Skeletal muscle satellite cell (primary cell): Measurements from ENCODE around the gene FGD6.
A peak's percentile ranks its signal among the peaks of the same experiment; 100 is the strongest.
"Not testable (repeated sequence)": the region's sequence is repeated elsewhere in the genome, so short reads cannot be mapped to it uniquely, and the experiment has no call there.

ENCODE experiments used
- H3K27me3 ChIP-seq: 2 replicates; pipeline ENCODE4 v1.7.0; 2013; ENCODE audit warnings: low read length; ENCODE audit not compliant: control insufficient read depth, insufficient read depth
- H3K36me3 ChIP-seq: 2 replicates; pipeline ENCODE4 v1.7.0; 2013; ENCODE audit warnings: mild to moderate bottlenecking, control low read depth, low read length; ENCODE audit not compliant: insufficient read depth
- H3K4me1 ChIP-seq: 2 replicates; pipeline ENCODE4 v1.7.0; 2013; ENCODE audit warnings: low read length; ENCODE audit not compliant: control insufficient read depth, insufficient read depth
- H3K4me2 ChIP-seq: 2 replicates; pipeline ENCODE4 v1.7.0; 2013; ENCODE audit warnings: mild to moderate bottlenecking, low read length
- H3K4me3 ChIP-seq: 2 replicates; pipeline ENCODE4 v1.7.0; 2013; ENCODE audit warnings: low read length
- H3K9ac ChIP-seq: 2 replicates; pipeline ENCODE4 v1.7.0; 2013; ENCODE audit warnings: mild to moderate bottlenecking, low read depth, low read length, moderate library complexity
- H3K9me3 ChIP-seq: replicated peaks from 2 replicates; pipeline ENCODE4 v1.7.0; 2013; ENCODE audit warnings: mild to moderate bottlenecking, control low read depth, low read length

Gene FGD6

GRCh38 chr12:95204141-95204866 lies 13.0 kb downstream of the FGD6 start:
- Histone ChIP-seq H3K27me3 (no peaks in the 10 kb centered on the region), H3K4me2 (peak overlapping the region; percentile 7), H3K4me3 (no peak overlapping the region), H3K9ac (no peak overlapping the region), H3K4me1 (peaks cover 52% of the 10 kb centered on the region), H3K9me3 (no peaks in the 10 kb centered on the region), H3K36me3 (no peaks in the 10 kb centered on the region)

- peaks cover 52% of the 10 kb centered on the region for H3K4me1 ChIP-seq
- H3K27me3 ChIP-seq: no peaks in the 10 kb centered on the region
- H3K9me3 ChIP-seq: no peaks in the 10 kb centered on the region
- no peak overlapping the region for H3K4me3 ChIP-seq
- no peak overlapping the region for H3K4me2 ChIP-seq
- no peaks in the 10 kb centered on the region for H3K36me3 ChIP-seq
- no peak overlapping the region for H3K9ac ChIP-seq
These were observed 13.7 kb downstream of the FGD6 start for GRCh38 chr12:95203487-95204030.

- Histone ChIP-seq H3K27me3 (no peaks in the 10 kb centered on the region), H3K9me3 (no peaks in the 10 kb centered on the region), H3K4me1 (peaks cover 52% of the 10 kb centered on the region), H3K36me3 (no peaks in the 10 kb centered on the region), H3K4me2 (no peak overlapping the region), H3K4me3 (no peak overlapping the region), H3K9ac (no peak overlapping the region)
These were observed 14.4 kb downstream of the FGD6 start for GRCh38 chr12:95202691-95203486.

- Histone ChIP-seq H3K4me1 (peaks cover 52% of the 10 kb centered on the region), H3K9ac (no peak overlapping the region), H3K36me3 (no peaks in the 10 kb centered on the region), H3K9me3 (no peaks in the 10 kb centered on the region), H3K27me3 (no peaks in the 10 kb centered on the region), H3K4me2 (peak overlapping the region; percentile 44), H3K4me3 (no peak overlapping the region)
These were observed 16.1 kb downstream of the FGD6 start for GRCh38 chr12:95201056-95201670.

GRCh38 chr12:95200128-95200894 lies 17.0 kb downstream of the FGD6 start:
- Histone ChIP-seq H3K36me3 (no peaks in the 10 kb centered on the region), H3K4me1 (peaks cover 44% of the 10 kb centered on the region), H3K9me3 (no peaks in the 10 kb centered on the region), H3K9ac (no peak overlapping the region), H3K27me3 (no peaks in the 10 kb centered on the region), H3K4me3 (no peak overlapping the region), H3K4me2 (no peak overlapping the region)

GRCh38 chr12:95198914-95199313 lies 18.4 kb downstream of the FGD6 start:
- Histone ChIP-seq H3K27me3 (no peaks in the 10 kb centered on the region), H3K9ac (no peak overlapping the region), H3K4me1 (peaks cover 31% of the 10 kb centered on the region), H3K36me3 (no peaks in the 10 kb centered on the region), H3K4me3 (no peak overlapping the region), H3K9me3 (no peaks in the 10 kb centered on the region), H3K4me2 (no peak overlapping the region)

GRCh38 chr12:95197636-95198035 lies 19.6 kb downstream of the FGD6 start:
- H3K36me3 ChIP-seq: no peaks in the 10 kb centered on the region
- H3K4me1 ChIP-seq: peaks cover 18% of the 10 kb centered on the region
- no peak overlapping the region for H3K4me2 ChIP-seq
- no peaks in the 10 kb centered on the region for H3K9me3 ChIP-seq
- H3K9ac ChIP-seq: no peak overlapping the region
- H3K4me3 ChIP-seq: no peak overlapping the region
- H3K27me3 ChIP-seq: no peaks in the 10 kb centered on the region

- H3K9ac ChIP-seq, H3K27me3 ChIP-seq, H3K36me3 ChIP-seq, H3K9me3 ChIP-seq, H3K4me2 ChIP-seq, H3K4me3 ChIP-seq: not testable (repeated sequence)
- H3K4me1 ChIP-seq: peaks cover 17% of the 10 kb centered on the region
These were observed 20.2 kb downstream of the FGD6 start for GRCh38 chr12:95196875-95197569.

GRCh38 chr12:95195122-95195521 lies 22.1 kb downstream of the FGD6 start:
- H3K4me2 ChIP-seq: no peak overlapping the region
- H3K4me3 ChIP-seq: no peak overlapping the region
- no peak overlapping the region for H3K9ac ChIP-seq
- no peaks in the 10 kb centered on the region for H3K4me1 ChIP-seq
- H3K36me3 ChIP-seq: no peaks in the 10 kb centered on the region
- H3K9me3 ChIP-seq: no peaks in the 10 kb centered on the region
- no peaks in the 10 kb centered on the region for H3K27me3 ChIP-seq

GRCh38 chr12:95193139-95193538 lies 24.1 kb downstream of the FGD6 start:
- no peaks in the 10 kb centered on the region for H3K4me1 ChIP-seq
- no peaks in the 10 kb centered on the region for H3K36me3 ChIP-seq

More at GRCh38 chr12:95193139-95193538, 24.1 kb downstream of the FGD6 start:
- Histone ChIP-seq H3K9me3 (no peaks in the 10 kb centered on the region), H3K27me3 (no peaks in the 10 kb centered on the region), H3K4me3 (no peak overlapping the region), H3K4me2 (no peak overlapping the region), H3K9ac (no peak overlapping the region)
